ENCODE data around the gene GPR137C. TPM values are rescaled to one million over a fixed set of nuclear protein-coding genes. Genes with fewer than 3 reads are reported as not detected.

GPR137C gene
- total and polyA plus RNA-seq, 10 of the 15 experiments (the other 5 are each of a cell fraction or from before 2014, with no cell fraction given): 0.03 to 0.72 (median 0.22) TPM

DNA sequence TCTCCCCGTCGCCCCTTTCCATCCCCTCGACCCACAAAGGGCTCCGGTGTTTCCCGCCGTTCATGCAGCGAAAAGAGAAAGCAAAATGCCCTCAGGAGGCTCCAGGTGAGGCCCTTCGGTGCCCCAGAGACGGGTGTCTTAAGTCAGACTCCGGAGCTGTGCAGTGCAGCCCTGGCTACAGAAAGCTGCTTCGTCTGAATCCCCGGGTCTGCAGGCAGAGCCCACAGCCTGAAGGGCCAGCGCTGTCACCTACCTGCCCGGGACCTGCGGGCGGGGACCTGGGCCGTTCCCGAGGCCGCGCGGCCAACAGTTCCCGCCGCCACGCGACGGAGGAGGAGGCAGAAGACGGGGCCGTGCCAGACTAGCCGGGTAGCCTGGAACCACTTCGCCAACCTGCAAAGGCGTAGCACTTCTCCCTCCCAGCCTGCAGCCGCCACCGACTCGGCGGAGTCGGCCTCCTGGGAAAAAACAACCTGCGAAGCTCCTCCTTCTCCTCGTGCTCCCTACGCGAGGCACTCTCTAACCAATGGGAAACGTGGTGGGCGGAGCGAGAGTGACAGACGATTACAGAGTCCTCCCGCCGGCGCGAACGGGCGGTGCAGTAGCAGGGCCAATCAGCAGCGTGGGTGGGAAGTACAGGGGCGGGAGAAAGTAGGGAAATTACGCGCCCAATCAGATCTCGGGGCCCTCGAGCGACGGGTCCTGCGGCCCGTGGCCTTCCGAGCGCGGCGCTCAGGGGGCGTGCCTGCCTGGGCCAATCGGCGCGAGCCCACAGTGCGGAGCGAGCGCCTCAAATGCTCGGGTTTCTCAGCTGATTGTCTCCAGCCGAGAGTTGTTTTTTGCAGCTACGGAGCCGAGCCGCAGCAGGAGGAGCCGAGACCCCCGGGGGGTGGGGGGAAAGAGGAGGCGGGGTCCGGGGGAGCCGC, at the start of gene GPR137C, which contains the start of gene TXNDC16 (continued):
- TF ChIP-seq, protein P1, sequence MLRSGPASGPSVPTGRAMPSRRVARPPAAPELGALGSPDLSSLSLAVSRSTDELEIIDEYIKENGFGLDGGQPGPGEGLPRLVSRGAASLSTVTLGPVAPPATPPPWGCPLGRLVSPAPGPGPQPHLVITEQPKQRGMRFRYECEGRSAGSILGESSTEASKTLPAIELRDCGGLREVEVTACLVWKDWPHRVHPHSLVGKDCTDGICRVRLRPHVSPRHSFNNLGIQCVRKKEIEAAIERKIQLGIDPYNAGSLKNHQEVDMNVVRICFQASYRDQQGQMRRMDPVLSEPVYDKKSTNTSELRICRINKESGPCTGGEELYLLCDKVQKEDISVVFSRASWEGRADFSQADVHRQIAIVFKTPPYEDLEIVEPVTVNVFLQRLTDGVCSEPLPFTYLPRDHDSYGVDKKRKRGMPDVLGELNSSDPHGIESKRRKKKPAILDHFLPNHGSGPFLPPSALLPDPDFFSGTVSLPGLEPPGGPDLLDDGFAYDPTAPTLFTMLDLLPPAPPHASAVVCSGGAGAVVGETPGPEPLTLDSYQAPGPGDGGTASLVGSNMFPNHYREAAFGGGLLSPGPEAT (IDR thresholded peaks at IDR 0.05; ENCODE audit: low read depth): 0 out of 2 replicates have a peak, but pooled peaks have one; percentile 36
- TF ChIP-seq STAT3 (IDR thresholded peaks at IDR 0.05; ENCODE audit: low read depth, low read length) (no peak), SMC3 (IDR thresholded peaks at IDR 0.05; ENCODE audit: borderline replicate concordance, low read length) (no peak), PML (IDR thresholded peaks at IDR 0.05; ENCODE audit: low read length) (no peak), FOS (IDR thresholded peaks at IDR 0.05; ENCODE audit: borderline replicate concordance, extremely low read depth, insufficient read length) (peak; percentile 81), SIX5 (IDR thresholded peaks at IDR 0.05; ENCODE audit: low read depth, low read length, severe bottlenecking) (no peak), YBX1 (IDR thresholded peaks at IDR 0.05) (no peak), FOXK2 (IDR thresholded peaks at IDR 0.05) (no peak), RCOR1 (conservative IDR thresholded peaks at IDR 0.05; ENCODE audit: low read depth, low read length) (no peak), GATAD2B (conservative IDR thresholded peaks at IDR 0.05; ENCODE audit: low read depth) (no peak; the same call in 1 of the 2 replicates), SMARCA5 (IDR thresholded peaks at IDR 0.05) (no peak; the same call in 1 of the 2 replicates)
- TF ChIP-seq, protein P2, sequence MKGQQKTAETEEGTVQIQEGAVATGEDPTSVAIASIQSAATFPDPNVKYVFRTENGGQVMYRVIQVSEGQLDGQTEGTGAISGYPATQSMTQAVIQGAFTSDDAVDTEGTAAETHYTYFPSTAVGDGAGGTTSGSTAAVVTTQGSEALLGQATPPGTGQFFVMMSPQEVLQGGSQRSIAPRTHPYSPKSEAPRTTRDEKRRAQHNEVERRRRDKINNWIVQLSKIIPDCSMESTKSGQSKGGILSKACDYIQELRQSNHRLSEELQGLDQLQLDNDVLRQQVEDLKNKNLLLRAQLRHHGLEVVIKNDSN (IDR thresholded peaks at IDR 0.05; ENCODE audit: borderline replicate concordance, extremely low read length, insufficient read depth, low read depth, low read length): peak; percentile 41
- TF ChIP-seq, protein P3, sequence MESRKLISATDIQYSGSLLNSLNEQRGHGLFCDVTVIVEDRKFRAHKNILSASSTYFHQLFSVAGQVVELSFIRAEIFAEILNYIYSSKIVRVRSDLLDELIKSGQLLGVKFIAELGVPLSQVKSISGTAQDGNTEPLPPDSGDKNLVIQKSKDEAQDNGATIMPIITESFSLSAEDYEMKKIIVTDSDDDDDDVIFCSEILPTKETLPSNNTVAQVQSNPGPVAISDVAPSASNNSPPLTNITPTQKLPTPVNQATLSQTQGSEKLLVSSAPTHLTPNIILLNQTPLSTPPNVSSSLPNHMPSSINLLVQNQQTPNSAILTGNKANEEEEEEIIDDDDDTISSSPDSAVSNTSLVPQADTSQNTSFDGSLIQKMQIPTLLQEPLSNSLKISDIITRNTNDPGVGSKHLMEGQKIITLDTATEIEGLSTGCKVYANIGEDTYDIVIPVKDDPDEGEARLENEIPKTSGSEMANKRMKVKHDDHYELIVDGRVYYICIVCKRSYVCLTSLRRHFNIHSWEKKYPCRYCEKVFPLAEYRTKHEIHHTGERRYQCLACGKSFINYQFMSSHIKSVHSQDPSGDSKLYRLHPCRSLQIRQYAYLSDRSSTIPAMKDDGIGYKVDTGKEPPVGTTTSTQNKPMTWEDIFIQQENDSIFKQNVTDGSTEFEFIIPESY (IDR thresholded peaks at IDR 0.05): no peak
- TF ChIP-seq, protein P4, sequence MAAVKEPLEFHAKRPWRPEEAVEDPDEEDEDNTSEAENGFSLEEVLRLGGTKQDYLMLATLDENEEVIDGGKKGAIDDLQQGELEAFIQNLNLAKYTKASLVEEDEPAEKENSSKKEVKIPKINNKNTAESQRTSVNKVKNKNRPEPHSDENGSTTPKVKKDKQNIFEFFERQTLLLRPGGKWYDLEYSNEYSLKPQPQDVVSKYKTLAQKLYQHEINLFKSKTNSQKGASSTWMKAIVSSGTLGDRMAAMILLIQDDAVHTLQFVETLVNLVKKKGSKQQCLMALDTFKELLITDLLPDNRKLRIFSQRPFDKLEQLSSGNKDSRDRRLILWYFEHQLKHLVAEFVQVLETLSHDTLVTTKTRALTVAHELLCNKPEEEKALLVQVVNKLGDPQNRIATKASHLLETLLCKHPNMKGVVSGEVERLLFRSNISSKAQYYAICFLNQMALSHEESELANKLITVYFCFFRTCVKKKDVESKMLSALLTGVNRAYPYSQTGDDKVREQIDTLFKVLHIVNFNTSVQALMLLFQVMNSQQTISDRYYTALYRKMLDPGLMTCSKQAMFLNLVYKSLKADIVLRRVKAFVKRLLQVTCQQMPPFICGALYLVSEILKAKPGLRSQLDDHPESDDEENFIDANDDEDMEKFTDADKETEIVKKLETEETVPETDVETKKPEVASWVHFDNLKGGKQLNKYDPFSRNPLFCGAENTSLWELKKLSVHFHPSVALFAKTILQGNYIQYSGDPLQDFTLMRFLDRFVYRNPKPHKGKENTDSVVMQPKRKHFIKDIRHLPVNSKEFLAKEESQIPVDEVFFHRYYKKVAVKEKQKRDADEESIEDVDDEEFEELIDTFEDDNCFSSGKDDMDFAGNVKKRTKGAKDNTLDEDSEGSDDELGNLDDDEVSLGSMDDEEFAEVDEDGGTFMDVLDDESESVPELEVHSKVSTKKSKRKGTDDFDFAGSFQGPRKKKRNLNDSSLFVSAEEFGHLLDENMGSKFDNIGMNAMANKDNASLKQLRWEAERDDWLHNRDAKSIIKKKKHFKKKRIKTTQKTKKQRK (IDR thresholded peaks at IDR 0.05; ENCODE audit: low read depth, low read length): peak; percentile 76; the same call in 1 of the 2 replicates
- TF ChIP-seq, protein P5, sequence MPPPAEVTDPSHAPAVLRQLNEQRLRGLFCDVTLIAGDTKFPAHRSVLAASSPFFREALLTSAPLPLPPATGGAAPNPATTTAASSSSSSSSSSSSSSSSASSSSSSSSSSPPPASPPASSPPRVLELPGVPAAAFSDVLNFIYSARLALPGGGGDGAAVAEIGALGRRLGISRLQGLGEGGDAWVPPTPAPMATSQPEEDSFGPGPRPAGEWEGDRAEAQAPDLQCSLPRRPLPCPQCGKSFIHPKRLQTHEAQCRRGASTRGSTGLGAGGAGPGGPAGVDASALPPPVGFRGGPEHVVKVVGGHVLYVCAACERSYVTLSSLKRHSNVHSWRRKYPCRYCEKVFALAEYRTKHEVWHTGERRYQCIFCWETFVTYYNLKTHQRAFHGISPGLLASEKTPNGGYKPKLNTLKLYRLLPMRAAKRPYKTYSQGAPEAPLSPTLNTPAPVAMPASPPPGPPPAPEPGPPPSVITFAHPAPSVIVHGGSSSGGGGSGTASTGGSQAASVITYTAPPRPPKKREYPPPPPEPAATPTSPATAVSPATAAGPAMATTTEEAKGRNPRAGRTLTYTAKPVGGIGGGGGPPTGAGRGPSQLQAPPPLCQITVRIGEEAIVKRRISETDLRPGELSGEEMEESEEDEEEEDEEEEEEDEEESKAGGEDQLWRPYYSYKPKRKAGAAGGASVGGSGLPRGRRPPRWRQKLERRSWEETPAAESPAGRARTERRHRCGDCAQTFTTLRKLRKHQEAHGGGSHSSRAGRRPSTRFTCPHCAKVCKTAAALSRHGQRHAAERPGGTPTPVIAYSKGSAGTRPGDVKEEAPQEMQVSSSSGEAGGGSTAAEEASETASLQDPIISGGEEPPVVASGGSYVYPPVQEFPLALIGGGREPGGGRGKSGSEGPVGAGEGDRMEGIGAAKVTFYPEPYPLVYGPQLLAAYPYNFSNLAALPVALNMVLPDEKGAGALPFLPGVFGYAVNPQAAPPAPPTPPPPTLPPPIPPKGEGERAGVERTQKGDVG (CRISPR knock-in tag; IDR thresholded peaks at IDR 0.05): no peak
- TF ChIP-seq, protein P6, sequence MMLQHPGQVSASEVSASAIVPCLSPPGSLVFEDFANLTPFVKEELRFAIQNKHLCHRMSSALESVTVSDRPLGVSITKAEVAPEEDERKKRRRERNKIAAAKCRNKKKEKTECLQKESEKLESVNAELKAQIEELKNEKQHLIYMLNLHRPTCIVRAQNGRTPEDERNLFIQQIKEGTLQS (IDR thresholded peaks at IDR 0.05; ENCODE audit: borderline replicate concordance, extremely low read depth, low read depth, low read length): 0 out of 2 replicates have a peak, but pooled peaks have one; percentile 6

Measured in GM12878 (cell line).